SK-N-SH treated with all-trans-retinoic acid at 6 μM for 48 hours (cell line): ENCODE measurements around the gene SEC62.
A peak's percentile ranks its signal among the peaks of the same experiment; 100 is the strongest.
"Not testable (repeated sequence)": the region's sequence is repeated elsewhere in the genome, so short reads cannot be mapped to it uniquely, and the experiment has no call there.

Experiments used
- ATAC-seq: fragments of 200-7000 bp; cut with Tn5 transposase; 3 replicates; pipeline ENCODE4 v1.9.1; 2020; ENCODE audit warnings: mild to moderate bottlenecking, moderate library complexity
- BACH2 ChIP-seq: fragments of 250-450 bp; sonication (Bioruptor Pico); IDR thresholded peaks from 2 replicates; pipeline ENCODE4 v1.9.0; 2021; ENCODE audit warnings: mild to moderate bottlenecking, borderline replicate concordance
- CSDC2 ChIP-seq: fragments of 250-450 bp; sonication (Bioruptor Pico); IDR thresholded peaks from 2 replicates; pipeline ENCODE4 v1.5.0; 2020; ENCODE audit warnings: mild to moderate bottlenecking, moderate library complexity
- ESRRG ChIP-seq: fragments of 250-450 bp; sonication (Bioruptor Pico); IDR thresholded peaks from 2 replicates; pipeline ENCODE4 v1.6.1; 2021; ENCODE audit warnings: mild to moderate bottlenecking
- GLIS3 ChIP-seq: fragments of 250-450 bp; sonication (Bioruptor Pico); IDR thresholded peaks from 2 replicates; pipeline ENCODE4 v1.5.0; 2020; ENCODE audit warnings: mild to moderate bottlenecking, moderate library complexity
- OSR1 ChIP-seq: fragments of 250-450 bp; sonication (Bioruptor Pico); IDR thresholded peaks from 2 replicates; pipeline ENCODE4 v1.8.0; 2022; ENCODE audit warnings: moderate library complexity, mild to moderate bottlenecking, inconsistent platforms
- POU6F1 ChIP-seq: fragments of 250-450 bp; sonication (Bioruptor Pico); IDR thresholded peaks from 2 replicates; pipeline ENCODE4 v1.8.0; 2021; ENCODE audit warnings: low read depth, mild to moderate bottlenecking, moderate library complexity, borderline replicate concordance
- PPARA ChIP-seq: fragments of 250-450 bp; sonication (Bioruptor Pico); IDR thresholded peaks from 2 replicates; pipeline ENCODE4 v1.5.0; 2020; ENCODE audit warnings: mild to moderate bottlenecking, borderline replicate concordance
- TSHZ2 ChIP-seq: fragments of 250-450 bp; sonication (Bioruptor Pico); IDR thresholded peaks from 2 replicates; pipeline ENCODE4 v1.5.0; 2020; ENCODE audit warnings: mild to moderate bottlenecking, moderate library complexity
- ZC3H10 ChIP-seq: fragments of 250-450 bp; sonication (Bioruptor Pico); IDR thresholded peaks from 2 replicates; pipeline ENCODE4 v1.5.1; 2021; ENCODE audit warnings: mild to moderate bottlenecking, moderate library complexity
- ZFP30 ChIP-seq: fragments of 450-650 bp; formaldehyde crosslinking; IDR thresholded peaks from 2 replicates; pipeline ENCODE4 v1.5.0; 2022; ENCODE audit warnings: mild to moderate bottlenecking, moderate library complexity
- ZNF8 ChIP-seq: fragments of 450-650 bp; formaldehyde crosslinking; IDR thresholded peaks from 2 replicates; pipeline ENCODE4 v1.5.0; 2020; ENCODE audit warnings: mild to moderate bottlenecking, moderate library complexity
- TF ChIP-seq, protein P1 (sequence below): fragments of 250-450 bp; sonication (Bioruptor Pico); IDR thresholded peaks from 2 replicates; pipeline ENCODE4 v1.5.1; 2020; ENCODE audit warnings: low read depth, mild to moderate bottlenecking, moderate library complexity
- TF ChIP-seq, protein P2 (sequence below): fragments of 250-450 bp; sonication (Bioruptor Pico); IDR thresholded peaks from 2 replicates; pipeline ENCODE4 v1.8.0; 2020; ENCODE audit warnings: mild to moderate bottlenecking, moderate library complexity, borderline replicate concordance

Gene SEC62

DNA sequence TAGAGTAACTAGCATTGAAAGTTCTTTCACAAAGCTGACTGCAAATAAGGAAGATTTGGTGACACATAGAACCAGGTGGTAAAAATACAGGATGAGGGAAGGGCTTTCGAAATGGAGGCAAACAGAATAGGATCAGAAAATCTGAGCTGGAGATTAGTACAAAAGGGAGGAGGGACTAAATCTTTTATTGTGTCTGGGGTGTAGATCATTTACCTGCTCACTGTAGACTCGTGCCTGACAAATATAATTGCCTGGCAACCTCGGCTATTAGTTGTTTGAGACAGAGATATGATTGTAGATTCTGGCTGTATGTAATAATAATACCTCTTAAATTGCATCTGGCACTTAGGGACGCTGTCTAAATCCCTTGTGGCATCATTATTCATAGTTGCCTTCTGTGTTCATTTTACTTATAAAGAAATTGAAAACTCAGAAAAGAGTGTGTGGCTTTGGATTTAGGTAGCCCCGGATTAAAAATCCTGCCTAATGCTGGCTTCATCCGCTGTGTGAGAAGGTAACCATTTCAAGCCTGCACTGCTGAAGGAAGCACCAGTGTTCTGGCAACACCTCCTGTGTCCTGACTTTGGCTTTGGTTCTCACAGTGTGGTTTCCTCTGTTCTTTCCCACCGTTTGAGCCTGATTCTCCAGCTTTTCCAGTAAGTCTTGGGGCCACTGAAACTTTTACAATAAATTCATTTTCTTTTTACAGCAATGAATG is 46.2 kb downstream of the SEC62 start:
- TF ChIP-seq ZC3H10 (CRISPR knock-in tag): no peak
- no peak for TF ChIP-seq GLIS3 (CRISPR knock-in tag)
- TF ChIP-seq CSDC2 (CRISPR knock-in tag): no peak
- TF ChIP-seq TSHZ2: no peak
- TF ChIP-seq, protein P1, sequence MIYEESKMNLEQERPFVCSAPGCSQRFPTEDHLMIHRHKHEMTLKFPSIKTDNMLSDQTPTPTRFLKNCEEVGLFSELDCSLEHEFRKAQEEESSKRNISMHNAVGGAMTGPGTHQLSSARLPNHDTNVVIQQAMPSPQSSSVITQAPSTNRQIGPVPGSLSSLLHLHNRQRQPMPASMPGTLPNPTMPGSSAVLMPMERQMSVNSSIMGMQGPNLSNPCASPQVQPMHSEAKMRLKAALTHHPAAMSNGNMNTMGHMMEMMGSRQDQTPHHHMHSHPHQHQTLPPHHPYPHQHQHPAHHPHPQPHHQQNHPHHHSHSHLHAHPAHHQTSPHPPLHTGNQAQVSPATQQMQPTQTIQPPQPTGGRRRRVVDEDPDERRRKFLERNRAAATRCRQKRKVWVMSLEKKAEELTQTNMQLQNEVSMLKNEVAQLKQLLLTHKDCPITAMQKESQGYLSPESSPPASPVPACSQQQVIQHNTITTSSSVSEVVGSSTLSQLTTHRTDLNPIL (CRISPR knock-in tag): no peak
- ATAC-seq: no peak

- TF ChIP-seq ZNF8 (peak; percentile 51), ZFP30 (CRISPR knock-in tag) (no peak), GLIS3 (CRISPR knock-in tag) (no peak)
- ATAC-seq: no peak
Measured at GRCh38 chr3:170016057-170016456, 49.5 kb downstream of the SEC62 start.

- not testable (repeated sequence) for ATAC-seq
Measured at GRCh38 chr3:170019306-170019705, 52.7 kb downstream of the SEC62 start.

GRCh38 chr3:170021083-170021482 is 54.5 kb downstream of the SEC62 start:
- TF ChIP-seq TSHZ2 (no peak), BACH2 (CRISPR knock-in tag) (no peak), GLIS3 (CRISPR knock-in tag) (no peak), POU6F1 (CRISPR knock-in tag) (no peak), PPARA (CRISPR knock-in tag) (no peak), CSDC2 (CRISPR knock-in tag) (no peak), ZC3H10 (CRISPR knock-in tag) (no peak), OSR1 (CRISPR knock-in tag) (no peak), ESRRG (no peak)
- TF ChIP-seq, protein P1 (CRISPR knock-in tag): no peak
- TF ChIP-seq, protein P2, sequence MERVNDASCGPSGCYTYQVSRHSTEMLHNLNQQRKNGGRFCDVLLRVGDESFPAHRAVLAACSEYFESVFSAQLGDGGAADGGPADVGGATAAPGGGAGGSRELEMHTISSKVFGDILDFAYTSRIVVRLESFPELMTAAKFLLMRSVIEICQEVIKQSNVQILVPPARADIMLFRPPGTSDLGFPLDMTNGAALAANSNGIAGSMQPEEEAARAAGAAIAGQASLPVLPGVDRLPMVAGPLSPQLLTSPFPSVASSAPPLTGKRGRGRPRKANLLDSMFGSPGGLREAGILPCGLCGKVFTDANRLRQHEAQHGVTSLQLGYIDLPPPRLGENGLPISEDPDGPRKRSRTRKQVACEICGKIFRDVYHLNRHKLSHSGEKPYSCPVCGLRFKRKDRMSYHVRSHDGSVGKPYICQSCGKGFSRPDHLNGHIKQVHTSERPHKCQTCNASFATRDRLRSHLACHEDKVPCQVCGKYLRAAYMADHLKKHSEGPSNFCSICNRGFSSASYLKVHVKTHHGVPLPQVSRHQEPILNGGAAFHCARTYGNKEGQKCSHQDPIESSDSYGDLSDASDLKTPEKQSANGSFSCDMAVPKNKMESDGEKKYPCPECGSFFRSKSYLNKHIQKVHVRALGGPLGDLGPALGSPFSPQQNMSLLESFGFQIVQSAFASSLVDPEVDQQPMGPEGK (CRISPR knock-in tag): no peak

More at GRCh38 chr3:170021083-170021482, 54.5 kb downstream of the SEC62 start:
- no peak for ATAC-seq
